Body of pancreas (tissue), 4 donors: ENCODE data around the gene CFAP57.

Source experiments
- CTCF ChIP-seq, 7 experiments: fragments of 450-650 bp in 4 of 7; fragments of 200-600 bp in 3 of 7; sonication (generic) in 3 of 7; IDR thresholded peaks; one replicate each; pipeline ENCODE4 v1.5.1; 2016 to 2019; ENCODE audit warnings: antibody characterized with exemption in 7 of 7
- POLR2A ChIP-seq, 3 donors: fragments of 450-650 bp; IDR thresholded peaks; one replicate each; pipeline ENCODE4 v1.6.1; 2016; ENCODE audit warnings: antibody characterized with exemption in 3 of 3, mild to moderate bottlenecking in 2 of 3

- no peak for TF ChIP-seq POLR2A (IDR thresholded peaks at IDR 0.05)
- no peak for TF ChIP-seq CTCF (IDR thresholded peaks at IDR 0.05)
Observed at GRCh38 chr1:43177691-43178090, 5.6 kb downstream of the CFAP57 start.
